GM12874 (cell line): ENCODE data around the gene DCK.

ENCODE experiments used
- TF ChIP-seq, protein P1 (sequence below): IDR thresholded peaks from 2 replicates; pipeline ENCODE4 v1.5.1; 2011; ENCODE audit warnings: low read depth, mild to moderate bottlenecking, control low read depth, low read length, moderate library complexity; ENCODE audit not compliant: insufficient read depth

DCK gene

DNA sequence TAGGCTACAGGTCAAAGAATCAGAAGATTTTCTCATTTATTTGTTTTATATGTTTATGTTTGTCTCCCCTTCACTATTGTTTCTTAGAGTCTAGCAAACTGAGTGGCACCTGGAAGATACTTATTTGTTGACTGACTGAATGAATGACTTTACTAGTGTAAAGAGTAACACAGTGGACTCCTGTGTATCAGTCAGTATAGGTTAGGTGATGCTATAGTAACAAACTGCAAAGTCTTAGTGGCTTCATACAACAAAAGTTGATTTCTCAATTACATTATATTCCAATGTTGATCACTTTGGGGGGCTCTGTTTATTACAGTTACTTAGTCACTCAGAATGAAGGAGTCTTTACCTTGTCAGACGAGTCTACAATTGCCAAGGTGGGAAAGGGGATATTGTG lies 76.6 kb downstream of the DCK start:
- TF ChIP-seq, protein P1, sequence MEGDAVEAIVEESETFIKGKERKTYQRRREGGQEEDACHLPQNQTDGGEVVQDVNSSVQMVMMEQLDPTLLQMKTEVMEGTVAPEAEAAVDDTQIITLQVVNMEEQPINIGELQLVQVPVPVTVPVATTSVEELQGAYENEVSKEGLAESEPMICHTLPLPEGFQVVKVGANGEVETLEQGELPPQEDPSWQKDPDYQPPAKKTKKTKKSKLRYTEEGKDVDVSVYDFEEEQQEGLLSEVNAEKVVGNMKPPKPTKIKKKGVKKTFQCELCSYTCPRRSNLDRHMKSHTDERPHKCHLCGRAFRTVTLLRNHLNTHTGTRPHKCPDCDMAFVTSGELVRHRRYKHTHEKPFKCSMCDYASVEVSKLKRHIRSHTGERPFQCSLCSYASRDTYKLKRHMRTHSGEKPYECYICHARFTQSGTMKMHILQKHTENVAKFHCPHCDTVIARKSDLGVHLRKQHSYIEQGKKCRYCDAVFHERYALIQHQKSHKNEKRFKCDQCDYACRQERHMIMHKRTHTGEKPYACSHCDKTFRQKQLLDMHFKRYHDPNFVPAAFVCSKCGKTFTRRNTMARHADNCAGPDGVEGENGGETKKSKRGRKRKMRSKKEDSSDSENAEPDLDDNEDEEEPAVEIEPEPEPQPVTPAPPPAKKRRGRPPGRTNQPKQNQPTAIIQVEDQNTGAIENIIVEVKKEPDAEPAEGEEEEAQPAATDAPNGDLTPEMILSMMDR = no peak

GRCh38 chr4:71074452-71075299 lies 81.2 kb downstream of the DCK start:
- TF ChIP-seq, protein P1 = no peak
